NCI-H1048 (cell line): ENCODE measurements around the gene CFAP97D2.
"Not testable (repeated sequence)": the region's sequence is repeated elsewhere in the genome, so short reads cannot be mapped to it uniquely, and the experiment has no call there.

Experiments used
- DNase-seq: peaks from one replicate; lab custom pipeline; 2025; lab: John Stamatoyannopoulos, UW

Gene CFAP97D2

GRCh38 chr13:114236227-114236626, 57.2 kb downstream of the CFAP97D2 start:
- no peak for DNase-seq

- DNase-seq = no peak
These were observed 58.5 kb downstream of the CFAP97D2 start for GRCh38 chr13:114237415-114238112.

- DNase-seq = no peak
These were observed 62.9 kb downstream of the CFAP97D2 start for GRCh38 chr13:114241918-114242317.

- DNase-seq = no peak
These were observed 64.9 kb downstream of the CFAP97D2 start for GRCh38 chr13:114243971-114244370.

GRCh38 chr13:114244637-114245036, 65.6 kb downstream of the CFAP97D2 start:
- no peak for DNase-seq

- no peak for DNase-seq
These were observed 69.0 kb downstream of the CFAP97D2 start for GRCh38 chr13:114248011-114248410.

GRCh38 chr13:114249077-114249476, 70.0 kb downstream of the CFAP97D2 start:
- DNase-seq = no peak

GRCh38 chr13:114251639-114252440, 72.8 kb downstream of the CFAP97D2 start:
- not testable (repeated sequence) for DNase-seq

GRCh38 chr13:114256547-114256946, 77.5 kb downstream of the CFAP97D2 start:
- no peak for DNase-seq

GRCh38 chr13:114257014-114257413, 78.0 kb downstream of the CFAP97D2 start:
- DNase-seq = no peak

- DNase-seq = no peak
These were observed 79.5 kb downstream of the CFAP97D2 start for GRCh38 chr13:114258589-114258988.

GRCh38 chr13:114259374-114259773, 80.3 kb downstream of the CFAP97D2 start:
- DNase-seq = no peak

GRCh38 chr13:114259974-114260373, 80.9 kb downstream of the CFAP97D2 start:
- no peak for DNase-seq

GRCh38 chr13:114260814-114261213, 81.8 kb downstream of the CFAP97D2 start:
- no peak for DNase-seq

- DNase-seq = no peak
These were observed 82.4 kb downstream of the CFAP97D2 start for GRCh38 chr13:114261328-114261965.

- no peak for DNase-seq
These were observed 84.5 kb downstream of the CFAP97D2 start for GRCh38 chr13:114263578-114263977.

GRCh38 chr13:114264313-114264712, 85.3 kb downstream of the CFAP97D2 start:
- DNase-seq = not testable (repeated sequence)

- DNase-seq = no peak
These were observed 86.0 kb downstream of the CFAP97D2 start for GRCh38 chr13:114264886-114265611.

GRCh38 chr13:114266241-114266640, 87.2 kb downstream of the CFAP97D2 start:
- no peak for DNase-seq

GRCh38 chr13:114268344-114269280, 89.6 kb downstream of the CFAP97D2 start:
- peak; percentile 51 for DNase-seq

- no peak for DNase-seq
These were observed 90.3 kb downstream of the CFAP97D2 start for GRCh38 chr13:114269281-114269770.
